BLaER1 treated with 17β-estradiol and CSF1 and Interleukin-3, amounts not matched to agents 10 nM and 100 nM (cell line): ENCODE data around the gene ARHGEF37.
A peak's percentile ranks its signal among the peaks of the same experiment; 100 is the strongest.
"Not testable (repeated sequence)": the region's sequence is repeated elsewhere in the genome, so short reads cannot be mapped to it uniquely, and the experiment has no call there.

Source experiments
- H3K27ac ChIP-seq, 11 experiments: shearing (Covaris generic); formaldehyde crosslinking; 2 replicates each; pipeline ENCODE4 v1.8.1; 2022
- H3K27me3 ChIP-seq, 11 experiments: shearing (Covaris generic); formaldehyde crosslinking; 2 replicates each; pipeline ENCODE4 v1.8.1; 2022
- H3K36me3 ChIP-seq, 11 experiments: shearing (Covaris generic); formaldehyde crosslinking; 2 replicates each; pipeline ENCODE4 v1.8.1; 2022
- H3K4me1 ChIP-seq, 10 experiments: shearing (Covaris generic); formaldehyde crosslinking; 2 replicates each; pipeline ENCODE4 v1.8.1; 2022
- H3K4me2 ChIP-seq, 11 experiments: shearing (Covaris generic); formaldehyde crosslinking; 2 replicates each; pipeline ENCODE4 v1.8.1; 2022
- H3K4me3 ChIP-seq, 10 experiments: shearing (Covaris generic); formaldehyde crosslinking; 2 replicates each; pipeline ENCODE4 v1.8.1; 2022
- H3K9ac ChIP-seq, 11 experiments: shearing (Covaris generic); formaldehyde crosslinking; 2 replicates each; pipeline ENCODE4 v1.8.1; 2022
- H3K9me3 ChIP-seq, 11 experiments: shearing (Covaris generic); formaldehyde crosslinking; replicated peaks in 1 of 11; 2 replicates each; pipeline ENCODE4 v1.8.1; 2022
- H4K20me1 ChIP-seq, 11 experiments: shearing (Covaris generic); formaldehyde crosslinking; 2 replicates each; pipeline ENCODE4 v1.8.1; 2022
- Cebpa-rat ChIP-seq, 11 experiments: shearing (Covaris generic); IDR thresholded peaks; 2 replicates each; pipeline ENCODE4 v1.8.1; 2022

The ARHGEF37 gene

DNA sequence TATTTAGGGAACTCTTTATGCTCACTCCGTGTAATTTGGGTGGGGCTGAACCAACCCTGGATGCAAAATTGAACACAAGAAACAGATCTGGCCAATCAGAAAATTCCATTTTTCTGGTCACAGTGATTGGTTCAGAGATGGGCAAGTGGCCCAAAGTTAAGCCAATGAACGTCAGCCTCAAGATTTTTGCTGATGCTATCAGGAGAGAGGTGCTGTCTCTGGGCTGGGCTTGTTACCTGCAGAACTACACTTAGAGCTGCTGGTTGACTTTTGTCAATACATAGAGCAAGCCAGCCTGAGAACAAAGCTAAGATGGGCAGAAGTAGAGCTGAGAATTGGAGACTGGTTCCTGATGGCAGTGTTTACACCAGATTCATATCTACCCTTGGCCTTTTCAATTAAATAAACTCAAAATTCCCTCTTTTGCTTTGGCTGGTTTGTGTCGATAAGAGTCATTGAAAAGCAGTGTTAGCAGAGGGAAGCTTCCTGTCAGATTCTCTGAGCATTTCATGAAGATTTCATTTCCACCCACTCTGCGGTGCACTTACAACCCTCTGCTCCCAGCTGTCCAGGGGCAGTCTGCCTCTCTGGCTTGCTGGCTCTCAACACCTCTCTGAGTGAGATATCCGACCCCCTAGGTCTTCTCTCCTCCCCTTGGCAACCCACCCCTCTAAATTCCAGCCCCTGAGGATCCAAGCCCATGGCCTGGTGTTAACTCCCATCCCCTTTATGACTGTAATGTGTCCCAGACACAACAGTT lies 84.3 kb downstream of the ARHGEF37 start:
- H3K4me3 ChIP-seq, result no peak overlapping the region
- H3K9ac ChIP-seq, result peak overlapping the region in 4 of 11 experiments; percentile 6 to 19 (median 8); a peak in 2 of 22 replicates
- no peaks in the 10 kb centered on the region for H3K27me3 ChIP-seq
- H3K27ac ChIP-seq, result peak overlapping the region in 6 of 11 experiments; percentile 16 to 66 (median 58); a peak in 9 of 22 replicates
- peaks cover 0 to 44% (median 21%) of the 10 kb centered on the region in 10 experiments; a peak in 13 of 20 replicates for H3K4me1 ChIP-seq
- H3K9me3 ChIP-seq, result peaks cover 0 to 24% (median 16%) of the 10 kb centered on the region in 11 experiments; a peak in 20 of 22 replicates
- peak overlapping the region in 6 of 11 experiments; percentile 48 to 84 (median 77); a peak in 13 of 22 replicates for H3K4me2 ChIP-seq
- H4K20me1 ChIP-seq, result no peaks in the 10 kb centered on the region
- no peak for TF ChIP-seq Cebpa-rat (IDR thresholded peaks at IDR 0.05)
- H3K36me3 ChIP-seq, result no peaks in the 10 kb centered on the region

- Histone ChIP-seq H3K9me3 (peaks cover 2 to 27% (median 19%) of the 10 kb centered on the region in 11 experiments; a peak in 21 of 22 replicates), H3K36me3 (no peaks in the 10 kb centered on the region), H3K9ac (peak overlapping the region in 2 of 11 experiments; percentile 6 to 20; a peak in 2 of 22 replicates), H4K20me1 (no peaks in the 10 kb centered on the region), H3K27me3 (no peaks in the 10 kb centered on the region), H3K4me3 (no peak overlapping the region), H3K4me2 (peak overlapping the region in 6 of 11 experiments; percentile 48 to 84 (median 77); a peak in 13 of 22 replicates), H3K4me1 (peaks cover 0 to 44% (median 21%) of the 10 kb centered on the region in 10 experiments; a peak in 13 of 20 replicates), H3K27ac (peak overlapping the region in 6 of 11 experiments; percentile 2 to 66 (median 58); a peak in 10 of 22 replicates)
- no peak for TF ChIP-seq Cebpa-rat (IDR thresholded peaks at IDR 0.05)
These were observed 85.0 kb downstream of the ARHGEF37 start for GRCh38 chr5:149666212-149666852.

GRCh38 chr5:149667084-149667828 lies 86.0 kb downstream of the ARHGEF37 start:
- Histone ChIP-seq H4K20me1 (no peaks in the 10 kb centered on the region), H3K4me3 (no peak overlapping the region), H3K27ac (peak overlapping the region in 4 of 11 experiments; percentile 27 to 66 (median 53); a peak in 6 of 22 replicates), H3K9me3 (peaks cover 8 to 36% (median 28%) of the 10 kb centered on the region in 11 experiments), H3K4me2 (peak overlapping the region in 5 of 11 experiments; percentile 72 to 84 (median 80); a peak in 10 of 22 replicates), H3K27me3 (no peaks in the 10 kb centered on the region), H3K4me1 (peaks cover 0 to 44% (median 21%) of the 10 kb centered on the region in 10 experiments; a peak in 13 of 20 replicates), H3K36me3 (peaks cover 0 to 3% (median 0%) of the 10 kb centered on the region in 11 experiments; a peak in 1 of 22 replicates), H3K9ac (no peak overlapping the region; a peak in 2 of 22 replicates)
- TF ChIP-seq Cebpa-rat (IDR thresholded peaks at IDR 0.05), result no peak

DNA sequence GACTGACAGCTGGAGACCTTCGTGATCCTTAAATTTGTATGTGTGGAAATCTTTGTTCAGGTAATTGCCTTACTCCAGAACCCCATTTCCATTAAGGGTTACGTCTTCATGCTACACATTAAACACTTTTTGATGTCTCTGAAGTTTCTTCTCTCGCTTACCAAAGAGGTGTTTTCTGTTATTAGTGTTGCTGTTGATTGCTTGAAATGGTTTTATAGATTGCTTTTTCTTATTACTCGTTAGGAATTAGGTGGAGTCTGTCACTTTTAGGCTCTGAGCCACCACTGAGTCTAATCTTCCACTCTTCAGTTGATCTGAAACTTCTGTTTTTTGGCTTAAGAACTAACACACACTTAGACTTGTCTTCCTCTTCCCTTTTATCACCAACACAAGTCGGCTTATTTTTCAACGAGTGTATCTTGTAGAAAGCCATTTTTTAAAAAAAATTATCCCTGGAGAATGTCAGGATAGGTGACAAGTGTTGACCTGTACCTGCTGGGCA lies 86.6 kb downstream of the ARHGEF37 start:
- Histone ChIP-seq H3K9me3 (peaks cover 8 to 41% (median 31%) of the 10 kb centered on the region in 11 experiments), H3K27me3 (no peaks in the 10 kb centered on the region), H4K20me1 (no peaks in the 10 kb centered on the region), H3K9ac (no peak overlapping the region), H3K27ac (0 out of 22 replicates have a peak overlapping the region, but pooled peaks of 1 of the 11 experiments have one; percentile 22), H3K4me1 (peaks cover 0 to 51% (median 21%) of the 10 kb centered on the region in 10 experiments; a peak in 13 of 20 replicates), H3K4me3 (no peak overlapping the region), H3K4me2 (peak overlapping the region in 2 of 11 experiments; percentile 5 to 84; a peak in 4 of 22 replicates), H3K36me3 (peaks cover 0 to 3% (median 0%) of the 10 kb centered on the region in 11 experiments; a peak in 1 of 22 replicates)
- no peak for TF ChIP-seq Cebpa-rat (IDR thresholded peaks at IDR 0.05)

GRCh38 chr5:149669273-149669672 lies 88.0 kb downstream of the ARHGEF37 start:
- not testable (repeated sequence) for H3K4me2 ChIP-seq, H3K4me3 ChIP-seq, H3K9ac ChIP-seq, H3K27ac ChIP-seq, H3K36me3 ChIP-seq, H4K20me1 ChIP-seq, H3K27me3 ChIP-seq
- Histone ChIP-seq H3K9me3 (peaks cover 8 to 41% (median 32%) of the 10 kb centered on the region in 11 experiments), H3K4me1 (peaks cover under 1 to 54% (median 21%) of the 10 kb centered on the region in 10 experiments; a peak in 18 of 20 replicates)

DNA sequence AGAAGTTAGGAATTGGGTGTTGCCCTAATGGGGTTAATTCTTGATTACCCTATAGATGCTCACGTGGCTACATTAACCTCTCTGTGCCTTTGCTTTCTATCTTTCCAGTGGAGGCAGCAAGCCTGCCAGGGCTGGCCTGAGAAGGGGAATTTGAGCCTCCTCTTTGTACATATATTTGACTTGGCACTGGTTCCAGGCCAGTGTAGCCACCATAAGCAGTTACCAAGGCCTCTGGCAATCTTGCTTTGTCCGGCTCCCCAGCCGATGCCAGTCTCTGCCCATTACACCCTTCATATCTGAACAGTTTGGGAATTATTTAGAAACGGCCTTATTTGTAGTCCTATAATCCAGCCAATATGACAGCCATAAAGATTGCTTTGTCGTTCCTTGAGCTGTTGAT lies 90.2 kb downstream of the ARHGEF37 start:
- TF ChIP-seq Cebpa-rat (IDR thresholded peaks at IDR 0.05), result no peak
- Histone ChIP-seq H3K9me3 (peaks cover 8 to 41% (median 32%) of the 10 kb centered on the region in 11 experiments), H3K36me3 (peaks cover 0 to 3% (median 0%) of the 10 kb centered on the region in 11 experiments; a peak in 1 of 22 replicates), H3K4me3 (no peak overlapping the region), H3K4me2 (no peak overlapping the region), H4K20me1 (no peaks in the 10 kb centered on the region), H3K4me1 (peaks cover 8 to 54% (median 25%) of the 10 kb centered on the region in 10 experiments), H3K27me3 (no peaks in the 10 kb centered on the region), H3K9ac (no peak overlapping the region), H3K27ac (no peak overlapping the region)

DNA sequence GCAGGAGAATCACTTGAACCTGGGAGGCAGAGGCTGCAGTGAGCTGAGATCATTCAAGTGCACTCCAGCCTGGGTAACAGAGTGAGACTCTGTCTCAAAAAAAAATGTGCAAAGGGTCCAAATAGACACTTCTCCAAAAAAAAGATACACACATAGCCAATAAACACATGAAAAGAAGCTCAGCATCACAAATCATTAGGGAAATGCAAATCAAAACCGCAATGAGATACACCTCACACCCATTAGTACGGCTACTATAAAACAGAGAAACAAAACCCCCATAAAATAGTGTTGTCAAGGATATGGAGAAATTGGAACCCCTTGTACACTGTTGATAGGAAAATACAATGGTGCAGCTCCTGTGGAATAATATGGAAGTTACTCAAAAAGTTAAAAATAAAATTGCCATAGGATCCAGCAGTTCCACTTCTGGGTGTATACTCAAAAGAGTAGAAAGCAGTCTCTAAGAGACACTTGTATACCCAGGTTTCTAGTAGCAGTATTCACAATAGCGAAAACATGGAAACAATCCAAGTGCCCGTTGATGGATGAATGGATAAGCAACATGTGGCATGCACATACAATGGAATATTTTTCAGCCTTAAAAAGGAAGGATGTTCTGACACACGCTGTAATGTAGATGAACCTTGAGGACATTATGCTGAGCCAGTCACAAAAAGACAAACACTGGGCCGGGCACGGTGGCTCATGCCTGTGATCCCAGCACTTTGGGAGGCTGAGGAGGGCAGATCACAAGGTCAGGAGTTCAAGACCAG lies 91.6 kb downstream of the ARHGEF37 start:
- Histone ChIP-seq H3K4me3 (no peak overlapping the region), H4K20me1 (no peaks in the 10 kb centered on the region), H3K4me1 (peaks cover 9 to 54% (median 31%) of the 10 kb centered on the region in 10 experiments), H3K27ac (no peak overlapping the region), H3K27me3 (no peaks in the 10 kb centered on the region), H3K36me3 (peaks cover 0 to 3% (median 0%) of the 10 kb centered on the region in 11 experiments; a peak in 1 of 22 replicates), H3K4me2 (peak overlapping the region in 2 of 11 experiments; percentile 13 to 44; a peak in 2 of 22 replicates), H3K9me3 (peaks cover 8 to 38% (median 28%) of the 10 kb centered on the region in 11 experiments), H3K9ac (no peak overlapping the region)
- TF ChIP-seq Cebpa-rat (IDR thresholded peaks at IDR 0.05), result no peak
